GM18505 (cell line): Measurements from ENCODE around the gene INTU.

Source experiments
- ATAC-seq: cut with Tn5 transposase; IDR thresholded peaks from one replicate; pipeline ENCODE4 v1.9.1; 2021; ENCODE audit not compliant: unreplicated experiment
- POLR2A ChIP-seq: IDR thresholded peaks from 4 replicates; pipeline ENCODE4 v1.6.1; 2011; ENCODE audit warnings: borderline replicate concordance; ENCODE audit not compliant: insufficient read depth, insufficient read length; ENCODE audit errors: extremely low read depth

Gene INTU

GRCh38 chr4:127667116-127667515, 34.4 kb downstream of the INTU start:
- TF ChIP-seq POLR2A, result no peak
- no peak for ATAC-seq

GRCh38 chr4:127667772-127668171, 35.0 kb downstream of the INTU start:
- no peak for TF ChIP-seq POLR2A
- no peak for ATAC-seq

DNA sequence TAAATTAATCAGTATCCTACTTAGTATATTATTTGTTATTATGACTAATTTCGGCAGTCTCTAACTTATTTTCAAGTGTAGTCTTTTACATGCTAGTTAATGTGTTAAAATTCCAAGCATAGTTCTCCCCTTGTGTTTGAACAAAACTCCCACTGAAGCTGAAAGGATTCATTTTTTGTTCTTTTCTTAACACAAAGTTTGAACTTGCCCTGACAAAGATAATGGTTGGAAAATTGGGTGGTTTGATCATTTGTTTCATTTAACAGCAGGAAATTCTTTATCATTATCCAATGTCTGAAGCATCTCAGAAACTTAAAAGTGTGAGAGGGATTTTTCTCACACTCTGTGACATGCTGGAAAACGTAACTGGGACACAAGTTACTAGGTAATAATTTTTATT, 36.0 kb downstream of the INTU start:
- no peak for ATAC-seq

DNA sequence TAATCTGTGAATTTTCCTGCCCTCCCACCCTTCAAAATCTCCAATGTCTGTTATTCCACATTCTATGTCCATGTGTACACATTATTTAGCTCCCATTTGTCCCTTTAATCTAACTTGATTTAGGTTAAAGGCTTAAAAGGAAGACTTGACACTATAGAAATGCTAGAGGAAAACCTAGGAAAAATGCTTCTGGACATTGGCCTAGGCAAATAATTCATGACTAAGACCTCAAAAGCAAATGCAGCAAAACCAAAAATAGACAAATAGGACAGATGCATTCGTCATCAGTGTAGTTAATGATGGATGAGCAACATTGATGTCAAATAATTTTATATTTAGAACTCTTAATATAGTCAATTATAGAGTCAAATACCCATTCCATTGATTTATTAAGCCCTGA, 36.9 kb downstream of the INTU start:
- no peak for ATAC-seq
- TF ChIP-seq POLR2A, result no peak

More for the DNA sequence above, 36.0 kb downstream of the INTU start:
- TF ChIP-seq POLR2A, result no peak

DNA sequence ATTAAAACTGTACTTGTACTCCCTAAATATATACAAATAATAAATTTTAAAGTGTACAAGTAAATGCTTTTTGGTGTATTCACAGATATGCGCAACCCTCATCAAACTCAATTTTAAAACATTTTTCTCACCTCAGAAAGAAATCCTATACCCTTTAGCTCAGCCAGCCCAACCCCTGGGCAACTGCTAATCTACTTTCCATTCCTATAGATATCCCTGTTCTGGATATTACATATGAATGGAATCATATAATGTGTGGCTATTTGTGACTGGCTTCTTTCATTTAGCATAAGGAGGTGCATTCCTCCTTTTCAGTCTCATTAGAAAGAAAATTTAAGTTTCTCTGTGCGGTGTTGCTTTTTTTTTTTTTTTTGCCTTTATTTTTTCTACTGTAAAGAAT, 39.4 kb downstream of the INTU start:
- ATAC-seq, result no peak
- TF ChIP-seq POLR2A, result no peak

GRCh38 chr4:127685292-127685691, 52.5 kb downstream of the INTU start:
- TF ChIP-seq POLR2A, result no peak
- no peak for ATAC-seq

DNA sequence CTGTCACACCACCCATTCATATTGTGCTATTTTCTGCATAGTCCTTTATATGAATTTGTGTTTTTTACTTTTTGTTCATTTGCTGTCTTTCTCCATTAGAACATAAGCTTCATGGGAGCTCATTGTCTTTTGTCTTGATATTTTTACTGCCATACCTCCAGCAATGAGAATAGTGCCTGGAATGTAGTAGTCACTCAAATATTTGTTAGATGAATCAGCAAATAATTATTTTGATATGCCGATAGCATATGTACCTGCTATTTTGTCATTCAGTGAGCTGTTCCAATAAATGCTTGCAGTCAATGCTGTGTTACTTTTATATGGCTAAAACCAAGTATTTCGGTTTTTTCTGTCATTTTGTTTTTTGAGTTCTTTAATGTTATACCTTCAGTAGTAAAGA, 53.9 kb downstream of the INTU start:
- ATAC-seq, result no peak
- TF ChIP-seq POLR2A, result no peak

DNA sequence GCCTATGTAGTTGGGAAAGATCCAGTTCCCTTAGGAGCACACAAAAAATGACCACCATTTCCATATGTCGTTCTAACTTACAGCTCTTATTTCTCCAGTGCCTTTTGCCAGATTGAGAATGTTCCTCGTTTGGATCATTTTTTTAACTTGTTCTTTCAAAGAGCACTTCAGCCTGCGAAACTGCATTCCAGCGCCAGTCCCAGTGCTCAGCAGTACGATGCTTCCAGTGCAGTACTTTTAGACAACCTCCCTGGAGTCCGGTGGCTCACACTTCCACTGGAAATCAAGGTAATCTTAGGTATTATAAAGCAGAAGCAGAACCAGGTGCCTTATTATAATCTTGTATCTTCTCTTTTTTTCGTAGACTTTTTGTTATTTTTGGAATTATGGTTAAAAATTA, 54.8 kb downstream of the INTU start:
- no peak for ATAC-seq

GRCh38 chr4:127698789-127699200, 66.0 kb downstream of the INTU start:
- ATAC-seq, result peak; percentile 100
- no peak for TF ChIP-seq POLR2A

More for the DNA sequence above, 54.8 kb downstream of the INTU start:
- no peak for TF ChIP-seq POLR2A

GRCh38 chr4:127708985-127709384, 76.2 kb downstream of the INTU start:
- TF ChIP-seq POLR2A, result no peak
- ATAC-seq, result no peak

DNA sequence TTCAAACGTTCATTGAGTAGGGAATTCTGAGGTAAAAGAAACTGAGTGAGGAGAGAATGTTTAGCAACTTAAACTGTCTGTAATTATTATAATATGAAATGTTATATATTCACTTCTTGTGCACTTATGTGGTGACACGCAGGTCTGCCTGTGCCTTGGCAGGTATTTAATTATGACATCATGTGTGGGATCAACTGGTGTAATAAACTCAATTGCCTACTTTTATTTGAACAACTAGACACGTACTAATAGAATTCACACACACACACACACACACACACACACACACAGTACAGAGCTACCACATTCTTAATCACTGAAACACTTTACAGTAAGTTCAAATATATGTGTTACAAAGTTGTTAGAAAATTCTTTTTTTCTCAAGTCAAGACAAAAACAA, 76.7 kb downstream of the INTU start:
- TF ChIP-seq POLR2A, result no peak
- ATAC-seq, result no peak

DNA sequence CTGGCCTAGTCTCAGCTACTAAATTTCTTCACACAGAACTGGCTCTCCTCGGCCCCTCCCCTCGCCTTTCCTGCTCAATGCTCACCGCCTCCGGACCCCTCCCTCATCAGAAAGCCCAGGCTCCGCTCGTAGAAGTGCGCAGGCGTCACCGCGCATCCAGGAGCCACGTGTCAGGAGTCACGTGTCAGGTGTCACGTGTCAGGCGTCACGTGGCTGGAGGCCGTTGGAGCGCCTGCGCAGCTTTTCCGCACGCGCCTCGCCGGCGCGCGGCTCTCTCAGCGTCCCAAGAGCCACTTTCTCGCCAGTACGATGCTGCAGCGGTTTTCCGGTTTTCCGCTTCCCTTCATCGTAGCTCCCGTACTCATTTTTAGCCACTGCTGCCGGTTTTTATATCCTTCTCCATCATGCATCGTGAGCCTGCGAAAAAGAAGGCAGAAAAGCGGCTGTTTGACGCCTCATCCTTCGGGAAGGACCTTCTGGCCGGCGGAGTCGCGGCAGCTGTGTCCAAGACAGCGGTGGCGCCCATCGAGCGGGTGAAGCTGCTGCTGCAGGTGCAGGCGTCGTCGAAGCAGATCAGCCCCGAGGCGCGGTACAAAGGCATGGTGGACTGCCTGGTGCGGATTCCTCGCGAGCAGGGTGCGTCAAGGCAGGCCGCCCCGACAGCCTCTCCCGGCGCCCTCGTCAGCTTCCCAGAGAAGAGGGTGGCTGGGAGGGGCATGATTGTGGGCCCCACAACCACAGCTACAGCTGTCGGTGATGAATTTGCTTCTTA, 97.6 kb downstream of the INTU start, which contains the start of gene SLC25A31:
TSS of gene SLC25A31 (plus strand) at position 259 of the 772 bp plus-strand sequence. CDS start at position 405, 146 bp downstream.
- no peak for ATAC-seq
- TF ChIP-seq POLR2A, result no peak

GRCh38 chr4:127731406-127731805, 98.6 kb downstream of the INTU start:
- ATAC-seq, result no peak
- no peak for TF ChIP-seq POLR2A

GRCh38 chr4:127732623-127733328, 100.0 kb downstream of the INTU start:
- peak; percentile 62 for ATAC-seq
- no peak for TF ChIP-seq POLR2A
